GM10248 (cell line): Measurements from ENCODE around the gene URB2.

Source experiments
- CTCF ChIA-PET: fragments of 300-600 bp; sonication (Branson Sonifier 250); formaldehyde crosslinking; extraction: SDS; loops from one replicate; lab custom pipeline; 2021; ENCODE audit warnings: antibody characterized with exemption; lab: Yijun Ruan, JAX
- POLR2A ChIA-PET: fragments of 350-650 bp; sonication (Branson Sonifier 250); formaldehyde crosslinking; extraction: SDS; loops from one replicate; lab custom pipeline; 2020; ENCODE audit warnings: antibody characterized with exemption; lab: Yijun Ruan, JAX
- DNase-seq: peaks from one replicate; pipeline ENCODE4 v3.0.0; 2012; ENCODE audit errors: extremely low spot score
- CTCF ChIP-seq: IDR thresholded peaks from 2 replicates; pipeline ENCODE4 v1.5.1; 2012; ENCODE audit warnings: mild to moderate bottlenecking, low read depth; ENCODE audit errors: extremely low read depth, missing control alignments, control extremely low read depth

Gene URB2

DNA sequence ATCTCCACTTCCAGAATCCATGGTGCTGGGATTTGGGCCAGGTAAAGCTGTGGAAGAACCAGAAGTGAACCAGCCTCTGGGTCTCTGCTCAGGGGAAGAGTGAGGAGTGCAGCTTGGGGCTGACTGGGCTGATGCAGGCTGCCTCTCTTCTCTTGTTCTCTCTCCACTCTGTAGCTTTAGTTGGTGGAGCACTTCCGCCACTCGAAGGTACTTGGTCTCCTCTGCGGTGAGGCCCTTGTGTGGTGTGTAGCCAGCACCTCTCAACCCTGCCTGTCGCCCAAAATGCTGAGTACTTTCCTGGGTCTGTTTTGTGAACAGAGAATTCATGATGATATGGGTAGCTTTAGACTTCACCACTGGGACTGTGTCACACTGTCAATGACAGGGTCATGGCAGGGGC is 63.2 kb downstream of the URB2 start:
- POLR2A ChIA-PET: no interaction called here
- no peak for DNase-seq
- TF ChIP-seq CTCF: no peak
- CTCF ChIA-PET: interaction anchor here (0.9 to 2.3 kb wide), 4 partner anchors 14 to 682 kb away, joined by 3 to 8 read pairs (median 3); no protein-coding TSS in a partner anchor

GRCh38 chr1:229689904-229690303 is 63.9 kb downstream of the URB2 start:
- ChIA-PET CTCF (interaction anchor here (0.7 to 2.3 kb wide), 4 partner anchors 15 to 681 kb away, joined by 3 to 8 read pairs (median 3); no protein-coding TSS in a partner anchor), POLR2A (no interaction called here)
- DNase-seq: no peak
- TF ChIP-seq CTCF: no peak

DNA sequence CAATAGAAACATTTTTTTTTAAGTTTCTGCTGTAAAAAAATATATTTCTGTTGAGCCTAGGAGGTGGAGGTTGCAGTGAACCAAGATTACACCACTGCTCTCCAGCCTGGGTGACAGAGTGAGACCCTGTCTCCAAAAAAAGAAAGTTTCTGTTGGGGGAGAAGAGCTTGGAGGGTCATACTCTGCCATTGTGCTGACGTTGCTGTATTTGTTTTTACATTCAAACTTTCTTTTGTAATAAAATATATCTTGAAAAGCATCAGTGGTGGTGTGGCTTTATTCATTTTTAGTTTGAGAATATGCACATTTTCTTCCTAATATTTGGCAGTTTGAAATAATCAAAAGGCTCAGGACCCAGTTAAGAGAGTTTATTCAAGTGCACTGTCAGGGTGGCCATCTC is 64.6 kb downstream of the URB2 start:
- ChIA-PET POLR2A (no interaction called here), CTCF (interaction anchor here (1.6 kb wide), 1 partner anchor 29 kb away, joined by 3 read pairs; no protein-coding TSS in a partner anchor)
- no peak for TF ChIP-seq CTCF
- DNase-seq: no peak

GRCh38 chr1:229691362-229691761 is 65.3 kb downstream of the URB2 start:
- POLR2A ChIA-PET: no interaction called here
- CTCF ChIA-PET: interaction anchor here (0.8 kb wide), 1 partner anchor 30 kb away, joined by 3 read pairs; no protein-coding TSS in a partner anchor
- no peak for TF ChIP-seq CTCF
- no peak for DNase-seq

GRCh38 chr1:229693129-229693900 is 67.3 kb downstream of the URB2 start:
- TF ChIP-seq CTCF: no peak
- DNase-seq: peak; percentile 31
- POLR2A ChIA-PET: no interaction called here
- CTCF ChIA-PET: interaction anchor here (1.1 to 1.6 kb wide), 3 partner anchors 19 to 23 kb away, joined by 3 to 6 read pairs (median 4); no protein-coding TSS in a partner anchor

- no peak for TF ChIP-seq CTCF
- ChIA-PET POLR2A (no interaction called here), CTCF (interaction anchor here (1.1 to 1.3 kb wide), 2 partner anchors 22 kb away, joined by 3 to 6 read pairs; no protein-coding TSS in a partner anchor)
- no peak for DNase-seq
Observed at GRCh38 chr1:229694053-229694693, 68.1 kb downstream of the URB2 start.
